Measurements from ENCODE around the gene CACNA1G. TPM values are rescaled to one million over a fixed set of nuclear protein-coding genes. Genes with fewer than 3 reads are reported as not detected.
A peak's percentile ranks its signal among the peaks of the same experiment; 100 is the strongest.

CACNA1G gene
- total RNA-seq, 4 donors from 2014 or later = 0.11 to 0.38 (median 0.13) TPM; not detected in 1

DNA sequence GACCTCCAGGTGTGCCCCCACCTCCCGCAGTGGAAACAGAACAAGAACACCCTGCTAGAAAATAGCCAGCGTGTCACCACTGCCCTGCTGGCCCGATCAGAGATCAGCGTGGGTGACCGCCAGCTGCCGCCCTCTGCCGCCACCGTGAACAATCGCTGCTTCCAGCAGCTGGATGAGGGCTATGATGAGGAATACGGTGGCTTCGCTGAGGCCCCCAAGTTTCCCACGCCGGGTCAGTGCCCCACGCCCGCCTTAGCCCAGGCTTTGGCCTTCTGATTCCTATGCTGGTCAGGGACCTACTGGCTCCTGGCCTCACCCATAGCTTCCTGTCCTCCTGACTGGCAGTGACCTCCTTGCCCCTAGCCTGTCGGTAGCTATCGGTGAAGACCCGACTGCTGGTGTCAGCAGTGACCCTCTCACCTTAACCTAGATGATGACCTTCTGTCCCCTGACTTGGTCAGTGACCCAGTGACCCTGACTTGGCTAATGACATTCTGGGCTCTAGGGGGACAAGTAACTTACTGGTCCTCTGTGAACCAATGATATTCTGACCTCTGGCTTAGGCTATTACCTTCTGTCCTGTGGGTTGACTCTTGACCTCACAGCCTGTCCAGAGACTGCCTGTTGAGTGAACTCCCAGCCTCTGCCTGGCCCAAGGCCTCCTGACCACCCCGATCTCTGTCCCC lies 11.1 kb upstream of the CACNA1G start:
- H3K9me3 ChIP-seq = no peaks in the 10 kb centered on the region
- no peak for TF ChIP-seq POLR2A (IDR thresholded peaks at IDR 0.05)
- H3K4me1 ChIP-seq = peaks cover 10 to 44% (median 12%) of the 10 kb centered on the region in 3 donors
- no peak for DNase-seq
- intact Hi-C loops (cut with DNase I) = loop anchor here (5.0 to 10.0 kb wide), 3 partner anchors 67 to 295 kb away; no protein-coding TSS in a partner anchor
- H3K27me3 ChIP-seq = no peaks in the 10 kb centered on the region
- no peak overlapping the region for H3K27ac ChIP-seq
- H3K36me3 ChIP-seq = peaks cover 0 to 36% (median 0%) of the 10 kb centered on the region in 3 donors
- WGBS, 2 donors = 85 to 91% methylated on average over 9 to 11 of the region's 19 CpGs
- H3K4me3 ChIP-seq = no peak overlapping the region

DNA sequence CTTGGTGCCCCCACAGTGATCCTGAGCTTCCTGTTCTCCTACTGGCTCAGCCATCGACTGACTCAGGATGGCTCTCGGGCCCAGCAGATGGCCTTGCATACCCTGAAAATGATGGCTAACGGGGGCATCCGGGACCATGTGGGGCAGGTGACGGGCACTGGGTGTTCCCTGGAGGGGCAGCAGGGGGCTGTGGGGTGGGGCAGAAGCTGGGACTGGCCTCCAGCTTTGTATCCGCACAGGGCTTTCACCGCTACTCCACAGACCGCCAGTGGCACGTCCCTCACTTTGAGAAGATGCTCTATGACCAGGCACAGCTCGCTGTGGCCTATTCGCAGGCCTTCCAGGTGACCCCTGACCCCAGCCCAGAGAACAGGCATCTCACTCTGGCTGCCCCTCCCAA lies 10.5 kb upstream of the CACNA1G start:
- H3K27ac ChIP-seq = no peak overlapping the region
- WGBS, 2 donors = 90 to 95% methylated on average over 6 to 8 of the region's 11 CpGs
- no peaks in the 10 kb centered on the region for H3K27me3 ChIP-seq
- no peak for DNase-seq
- TF ChIP-seq POLR2A (IDR thresholded peaks at IDR 0.05) = no peak
- intact Hi-C loops (cut with DNase I) = loop anchor here (2.0 to 10.0 kb wide), 4 partner anchors 68 to 295 kb away; no protein-coding TSS in a partner anchor
- H3K4me1 ChIP-seq = peaks cover 10 to 40% (median 12%) of the 10 kb centered on the region in 3 donors
- H3K36me3 ChIP-seq = peaks cover 0 to 38% (median 0%) of the 10 kb centered on the region in 3 donors
- no peaks in the 10 kb centered on the region for H3K9me3 ChIP-seq
- H3K4me3 ChIP-seq = no peak overlapping the region

DNA sequence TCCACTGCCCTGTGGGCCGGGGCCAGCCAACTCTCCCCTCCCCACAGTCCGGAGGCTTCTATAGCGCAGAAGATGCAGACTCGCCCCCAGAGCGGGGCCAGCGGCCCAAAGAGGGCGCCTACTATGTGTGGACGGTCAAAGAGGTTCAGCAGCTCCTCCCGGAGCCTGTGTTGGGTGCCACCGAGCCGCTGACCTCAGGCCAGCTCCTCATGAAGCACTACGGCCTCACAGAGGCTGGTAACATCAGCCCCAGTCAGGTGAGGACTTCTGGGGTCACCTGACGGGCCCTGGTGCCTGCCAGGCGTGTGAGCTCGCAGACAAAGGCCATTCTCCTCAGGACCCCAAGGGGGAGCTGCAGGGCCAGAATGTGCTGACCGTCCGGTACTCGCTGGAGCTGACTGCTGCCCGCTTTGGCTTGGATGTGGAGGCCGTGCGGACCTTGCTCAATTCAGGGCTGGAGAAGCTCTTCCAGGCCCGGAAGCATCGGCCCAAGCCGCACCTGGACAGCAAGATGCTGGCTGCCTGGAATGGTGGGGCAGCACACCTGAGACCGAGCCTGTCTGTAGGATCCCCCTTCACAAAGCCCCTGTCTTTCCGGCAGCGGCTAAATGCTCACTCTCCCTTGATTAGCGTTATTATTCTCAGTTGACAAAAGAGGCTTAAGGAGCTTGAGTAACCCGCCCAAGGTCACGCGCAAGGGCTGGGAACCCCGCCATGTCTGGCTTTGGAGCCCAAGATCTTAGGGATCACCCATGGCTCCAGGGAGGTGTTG lies 9.7 kb upstream of the CACNA1G start:
- intact Hi-C loops (cut with DNase I) = loop anchor here (2.0 kb wide), 1 partner anchor 78 kb away; no protein-coding TSS in a partner anchor

DNA sequence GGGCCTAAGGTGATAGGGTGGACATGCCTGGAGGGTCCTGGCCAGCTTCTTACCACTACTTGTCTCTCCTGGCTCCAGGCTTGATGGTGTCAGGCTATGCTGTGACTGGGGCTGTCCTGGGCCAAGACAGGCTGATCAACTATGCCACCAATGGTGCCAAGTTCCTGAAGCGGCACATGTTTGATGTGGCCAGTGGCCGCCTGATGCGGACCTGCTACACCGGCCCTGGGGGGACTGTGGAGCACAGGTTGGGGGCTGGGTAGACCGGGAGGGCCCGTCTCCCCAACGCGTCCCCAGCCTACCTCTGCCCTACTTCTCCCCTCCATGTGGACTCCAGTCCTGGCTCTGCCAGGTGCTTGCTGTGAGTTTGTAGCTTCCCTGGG lies 9.1 kb upstream of the CACNA1G start:
- WGBS, 2 donors = 98% methylated on average over 8 of the region's 8 CpGs; no CpG with 5 or more reads in 1 of the 2 donors
- intact Hi-C loops (cut with DNase I) = loop anchor here (2.0 kb wide), 1 partner anchor 77 kb away; no protein-coding TSS in a partner anchor
- H3K27ac ChIP-seq = peak overlapping the region in 1 of 4 donors; percentile 55
- DNase-seq = no peak
- no peak overlapping the region for H3K4me3 ChIP-seq
- no peaks in the 10 kb centered on the region for H3K9me3 ChIP-seq
- peaks cover 10 to 31% (median 12%) of the 10 kb centered on the region in 3 donors for H3K4me1 ChIP-seq
- peaks cover 0 to 52% (median 0%) of the 10 kb centered on the region in 3 donors for H3K36me3 ChIP-seq
- H3K27me3 ChIP-seq = peaks cover 0 to 12% (median 0%) of the 10 kb centered on the region in 4 donors
- TF ChIP-seq, protein P1, sequence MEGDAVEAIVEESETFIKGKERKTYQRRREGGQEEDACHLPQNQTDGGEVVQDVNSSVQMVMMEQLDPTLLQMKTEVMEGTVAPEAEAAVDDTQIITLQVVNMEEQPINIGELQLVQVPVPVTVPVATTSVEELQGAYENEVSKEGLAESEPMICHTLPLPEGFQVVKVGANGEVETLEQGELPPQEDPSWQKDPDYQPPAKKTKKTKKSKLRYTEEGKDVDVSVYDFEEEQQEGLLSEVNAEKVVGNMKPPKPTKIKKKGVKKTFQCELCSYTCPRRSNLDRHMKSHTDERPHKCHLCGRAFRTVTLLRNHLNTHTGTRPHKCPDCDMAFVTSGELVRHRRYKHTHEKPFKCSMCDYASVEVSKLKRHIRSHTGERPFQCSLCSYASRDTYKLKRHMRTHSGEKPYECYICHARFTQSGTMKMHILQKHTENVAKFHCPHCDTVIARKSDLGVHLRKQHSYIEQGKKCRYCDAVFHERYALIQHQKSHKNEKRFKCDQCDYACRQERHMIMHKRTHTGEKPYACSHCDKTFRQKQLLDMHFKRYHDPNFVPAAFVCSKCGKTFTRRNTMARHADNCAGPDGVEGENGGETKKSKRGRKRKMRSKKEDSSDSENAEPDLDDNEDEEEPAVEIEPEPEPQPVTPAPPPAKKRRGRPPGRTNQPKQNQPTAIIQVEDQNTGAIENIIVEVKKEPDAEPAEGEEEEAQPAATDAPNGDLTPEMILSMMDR (IDR thresholded peaks at IDR 0.05) = no peak
- TF ChIP-seq POLR2A (IDR thresholded peaks at IDR 0.05) = no peak

More for the DNA sequence above, 9.7 kb upstream of the CACNA1G start:
- no peak overlapping the region for H3K4me3 ChIP-seq
- DNase-seq = no peak
- H3K4me1 ChIP-seq = peaks cover 10 to 35% (median 12%) of the 10 kb centered on the region in 3 donors
- no peaks in the 10 kb centered on the region for H3K9me3 ChIP-seq
- H3K27me3 ChIP-seq = peaks cover 0 to 6% (median 0%) of the 10 kb centered on the region in 4 donors
- peak overlapping the region in 2 of 4 donors; percentile 32 to 55 for H3K27ac ChIP-seq
- peaks cover 0 to 47% (median 0%) of the 10 kb centered on the region in 3 donors for H3K36me3 ChIP-seq
- 90 to 94% methylated on average over 2 to 10 of the region's 32 CpGs for WGBS, 2 donors
- TF ChIP-seq, protein P1 (IDR thresholded peaks at IDR 0.05) = peak in 5 of 6 experiments; percentile 52 to 71 (median 58)
- TF ChIP-seq POLR2A (IDR thresholded peaks at IDR 0.05) = no peak

DNA sequence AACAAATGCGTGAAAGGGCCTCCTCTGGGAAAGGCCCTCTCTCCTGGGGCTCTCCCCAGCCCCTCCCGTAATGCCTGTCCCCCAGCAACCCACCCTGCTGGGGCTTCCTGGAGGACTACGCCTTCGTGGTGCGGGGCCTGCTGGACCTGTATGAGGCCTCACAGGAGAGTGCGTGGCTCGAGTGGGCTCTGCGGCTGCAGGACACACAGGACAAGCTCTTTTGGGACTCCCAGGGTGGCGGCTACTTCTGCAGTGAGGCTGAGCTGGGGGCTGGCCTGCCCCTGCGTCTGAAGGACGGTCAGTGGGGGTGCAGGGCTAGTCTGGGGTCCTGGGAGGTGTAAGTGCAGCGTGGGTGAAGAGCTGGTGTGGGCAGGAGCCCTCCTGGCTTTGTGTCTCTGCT lies 8.6 kb upstream of the CACNA1G start:
- DNase-seq = no peak
- TF ChIP-seq, protein P1 (IDR thresholded peaks at IDR 0.05) = no peak
- no peak for TF ChIP-seq POLR2A (IDR thresholded peaks at IDR 0.05)
- H3K36me3 ChIP-seq = peaks cover 0 to 52% (median 0%) of the 10 kb centered on the region in 3 donors
- H3K27me3 ChIP-seq = peaks cover 0 to 17% (median 0%) of the 10 kb centered on the region in 4 donors
- intact Hi-C loops (cut with DNase I) = loop anchor here (2.0 kb wide), 1 partner anchor 77 kb away; no protein-coding TSS in a partner anchor
- H3K4me1 ChIP-seq = peaks cover 7 to 27% (median 12%) of the 10 kb centered on the region in 3 donors
- H3K9me3 ChIP-seq = no peaks in the 10 kb centered on the region
- 83 to 100% methylated on average over 1 of the region's 12 CpGs for WGBS, 2 donors
- H3K4me3 ChIP-seq = no peak overlapping the region
- no peak overlapping the region for H3K27ac ChIP-seq

Data from esophagus squamous epithelium (tissue), 5 donors.